Calu3 (cell line): ENCODE results near the gene KRT78. TPM values are rescaled to one million over a fixed set of nuclear protein-coding genes. Genes with fewer than 3 reads are reported as not detected.

ENCODE experiments used
- BruUV-seq: library from RNA; stranded (reverse); fragments of 400-500 nt; replicated peaks from 2 replicates; lab custom pipeline; 2021; lab: Mats Ljungman, UMichigan
- CTCF ChIA-PET: fragments of 300-600 bp; sonication (Branson Sonifier 250); formaldehyde crosslinking; loops from one replicate; lab custom pipeline; 2022; ENCODE audit warnings: antibody characterized with exemption; lab: Charles Lee
- DNase-seq: peaks from one replicate; pipeline ENCODE4 v3.0.0; 2022
- H3K27ac Mint-ChIP-seq: one replicate; pipeline ENCODE4 v1.8.0; 2022; ENCODE audit warnings: mixed read lengths; ENCODE audit not compliant: unreplicated experiment
- H3K27me3 Mint-ChIP-seq: one replicate; pipeline ENCODE4 v1.8.0; 2022; ENCODE audit warnings: mixed read lengths; ENCODE audit not compliant: unreplicated experiment
- H3K36me3 Mint-ChIP-seq: one replicate; pipeline ENCODE4 v1.8.0; 2022; ENCODE audit warnings: mild to moderate bottlenecking, moderate library complexity, mixed read lengths; ENCODE audit not compliant: insufficient read depth, unreplicated experiment
- H3K4me1 Mint-ChIP-seq: one replicate; pipeline ENCODE4 v1.8.0; 2022; ENCODE audit warnings: mild to moderate bottlenecking, low read depth, mixed read lengths; ENCODE audit not compliant: unreplicated experiment
- H3K4me3 Mint-ChIP-seq: one replicate; pipeline ENCODE4 v1.8.0; 2022; ENCODE audit warnings: mild to moderate bottlenecking, low read depth, moderate library complexity, mixed read lengths; ENCODE audit not compliant: unreplicated experiment
- H3K9me3 Mint-ChIP-seq: one replicate; pipeline ENCODE4 v1.8.0; 2022; ENCODE audit warnings: low read depth, mixed read lengths; ENCODE audit not compliant: unreplicated experiment
- CTCF ChIP-seq: fragments of 200-600 bp; IDR thresholded peaks from one replicate; pipeline ENCODE4 v1.8.0; 2022; ENCODE audit warnings: antibody characterized with exemption; ENCODE audit not compliant: unreplicated experiment
- intact Hi-C: fragments of 100-400 bp; cut with micrococcal nuclease; formaldehyde crosslinking; loops from one replicate; pipeline ENCODE4 v1.10.0; 2022; ENCODE audit not compliant: unreplicated experiment
- total RNA-seq: library from RNA; stranded (reverse); gene quantifications from 2 replicates; pipeline ENCODE4 v1.2.3, GENCODE V29; 2022

The KRT78 gene
- total RNA-seq, 1 experiment from 2014 or later, result 0.59 TPM

GRCh38 chr12:52870361-52871290 is 21.8 kb upstream of the KRT78 start:
- peak; percentile 39 for TF ChIP-seq CTCF
- intact Hi-C loops, result loop anchor here (2.0 to 5.0 kb wide), 3 partner anchors 203 to 498 kb away; no protein-coding TSS in a partner anchor
- CTCF ChIA-PET, result interaction anchor here (0.6 to 1.4 kb wide), 8 partner anchors 9 to 711 kb away, joined by 3 to 9 read pairs (median 5); no protein-coding TSS in a partner anchor
- Mint-ChIP-seq H3K27ac (peak overlapping the region; percentile 99), H3K4me1 (peaks cover 67% of the 10 kb centered on the region), H3K4me3 (no peak overlapping the region), H3K36me3 (peaks cover 17% of the 10 kb centered on the region), H3K9me3 (no peaks in the 10 kb centered on the region), H3K27me3 (no peaks in the 10 kb centered on the region)
- DNase-seq, result peak; percentile 81
- no TSS peak for BruUV-seq

GRCh38 chr12:52867642-52868041 is 18.8 kb upstream of the KRT78 start:
- peak; percentile 65 for DNase-seq
- H3K4me3 Mint-ChIP-seq, result no peak overlapping the region
- H3K9me3 Mint-ChIP-seq, result no peaks in the 10 kb centered on the region
- no peak for TF ChIP-seq CTCF
- no peak overlapping the region for H3K27ac Mint-ChIP-seq
- CTCF ChIA-PET, result interaction anchor here (0.6 to 1.2 kb wide), 3 partner anchors 12 to 488 kb away, joined by 4 to 6 read pairs (median 6); no protein-coding TSS in a partner anchor
- no peaks in the 10 kb centered on the region for H3K27me3 Mint-ChIP-seq
- intact Hi-C loops, result no loop called here
- peaks cover 40% of the 10 kb centered on the region for H3K4me1 Mint-ChIP-seq
- BruUV-seq, result no TSS peak
- H3K36me3 Mint-ChIP-seq, result no peaks in the 10 kb centered on the region

- intact Hi-C loops, result no loop called here
- no peak for TF ChIP-seq CTCF
- H3K9me3 Mint-ChIP-seq, result no peaks in the 10 kb centered on the region
- no peak overlapping the region for H3K27ac Mint-ChIP-seq
- DNase-seq, result no peak
- no peaks in the 10 kb centered on the region for H3K36me3 Mint-ChIP-seq
- no peak overlapping the region for H3K4me3 Mint-ChIP-seq
- CTCF ChIA-PET, result interaction anchor here (0.7 to 1.2 kb wide), 3 partner anchors 12 to 487 kb away, joined by 4 to 6 read pairs (median 5); no protein-coding TSS in a partner anchor
- no TSS peak for BruUV-seq
- H3K4me1 Mint-ChIP-seq, result peaks cover 35% of the 10 kb centered on the region
- no peaks in the 10 kb centered on the region for H3K27me3 Mint-ChIP-seq
These were observed 18.4 kb upstream of the KRT78 start for GRCh38 chr12:52867152-52867551.

- Mint-ChIP-seq H3K9me3 (no peaks in the 10 kb centered on the region), H3K36me3 (no peaks in the 10 kb centered on the region), H3K27me3 (no peaks in the 10 kb centered on the region), H3K4me3 (no peak overlapping the region), H3K4me1 (peaks cover 22% of the 10 kb centered on the region), H3K27ac (peak overlapping the region; percentile 29)
- DNase-seq, result peak; percentile 78
- no TSS peak for BruUV-seq
- TF ChIP-seq CTCF, result peak; percentile 64
- intact Hi-C loops, result no loop called here
- CTCF ChIA-PET, result interaction anchor here (0.7 to 1.2 kb wide), 3 partner anchors 9 to 173 kb away, joined by 3 to 5 read pairs (median 3); no protein-coding TSS in a partner anchor
These were observed 16.5 kb upstream of the KRT78 start for GRCh38 chr12:52865090-52865944.
